ENCODE data around the gene GUCA2A.

The GUCA2A gene

DNA sequence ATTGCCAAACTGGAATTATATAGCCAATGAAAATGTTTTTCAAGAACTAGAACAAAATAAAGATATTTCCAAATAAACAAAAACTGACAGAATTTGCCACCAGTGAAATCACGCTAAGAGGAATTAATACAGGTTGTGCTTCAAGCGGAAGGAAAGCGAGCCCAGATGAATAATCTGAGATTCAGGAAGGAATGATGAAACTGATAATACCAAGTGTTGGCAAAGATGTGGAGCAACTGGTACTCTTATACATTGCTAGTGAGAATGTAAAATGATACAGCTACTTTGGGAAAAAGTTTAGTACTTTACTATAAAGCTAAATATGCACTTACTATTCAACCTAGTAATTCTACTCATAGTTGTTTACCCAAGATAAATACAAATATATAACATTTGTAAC is 42.1 kb downstream of the GUCA2A start:
- Histone ChIP-seq H3K9ac (ENCODE audit: low read length) (no peak overlapping the region), H3K4me3 (ENCODE audit: low read depth in 1 of 2, low read length in 2 of 2) (no peak overlapping the region), H3K27me3 (ENCODE audit: control insufficient read depth in 1 of 2, insufficient read depth in 2 of 2, low read length in 2 of 2) (no peaks in the 10 kb centered on the region), H3K9me3 (ENCODE audit: low read length) (no peaks in the 10 kb centered on the region), H3K4me1 (ENCODE audit: insufficient read depth, low read length) (no peaks in the 10 kb centered on the region), H3K27ac (ENCODE audit: low read depth, low read length) (no peak overlapping the region), H3K36me3 (ENCODE audit: insufficient read depth, low read length) (no peaks in the 10 kb centered on the region)

GRCh38 chr1:42118125-42118524 is 46.4 kb downstream of the GUCA2A start:
- H3K9ac ChIP-seq (ENCODE audit: low read length): no peak overlapping the region
- no peaks in the 10 kb centered on the region for H3K9me3 ChIP-seq (ENCODE audit: low read length)
- no peak overlapping the region for H3K4me3 ChIP-seq (ENCODE audit: low read depth in 1 of 2, low read length in 2 of 2)
- H3K36me3 ChIP-seq (ENCODE audit: insufficient read depth, low read length): no peaks in the 10 kb centered on the region
- H3K4me1 ChIP-seq (ENCODE audit: insufficient read depth, low read length): no peaks in the 10 kb centered on the region
- no peak overlapping the region for H3K27ac ChIP-seq (ENCODE audit: low read depth, low read length)
- no peaks in the 10 kb centered on the region for H3K27me3 ChIP-seq (ENCODE audit: control insufficient read depth in 1 of 2, insufficient read depth in 2 of 2, low read length in 2 of 2)

GRCh38 chr1:42117214-42117613 is 47.3 kb downstream of the GUCA2A start:
- Histone ChIP-seq H3K27me3 (ENCODE audit: control insufficient read depth in 1 of 2, insufficient read depth in 2 of 2, low read length in 2 of 2) (no peaks in the 10 kb centered on the region), H3K4me3 (ENCODE audit: low read depth in 1 of 2, low read length in 2 of 2) (no peak overlapping the region)

DNA sequence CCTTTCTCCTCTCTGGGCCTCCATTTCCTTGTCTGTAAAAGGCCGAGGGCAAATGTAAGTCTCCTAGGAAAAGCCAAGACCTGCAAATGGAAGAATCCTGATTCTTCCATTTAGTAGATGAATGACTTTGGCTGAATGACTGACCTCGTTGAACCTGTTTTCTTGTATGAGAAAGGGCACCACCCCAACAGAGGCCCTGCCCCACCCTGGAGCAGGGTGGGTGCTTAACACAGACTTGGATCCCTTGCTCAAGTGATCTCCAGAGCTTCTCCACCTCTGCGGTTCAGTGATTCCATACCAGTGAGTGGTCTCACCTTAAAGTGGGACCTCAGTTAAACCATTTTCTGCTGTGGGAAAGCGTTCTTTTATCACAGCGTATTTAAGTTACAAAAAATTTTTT is 50.3 kb downstream of the GUCA2A start:
- no peaks in the 10 kb centered on the region for H3K27me3 ChIP-seq (ENCODE audit: control insufficient read depth in 1 of 2, insufficient read depth in 2 of 2, low read length in 2 of 2)
- H3K9ac ChIP-seq (ENCODE audit: low read length): no peak overlapping the region
- H3K9me3 ChIP-seq (ENCODE audit: low read length): no peaks in the 10 kb centered on the region
- H3K36me3 ChIP-seq (ENCODE audit: insufficient read depth, low read length): no peaks in the 10 kb centered on the region
- H3K27ac ChIP-seq (ENCODE audit: low read depth, low read length): no peak overlapping the region
- H3K4me3 ChIP-seq (ENCODE audit: low read depth in 1 of 2, low read length in 2 of 2): no peak overlapping the region
- H3K4me1 ChIP-seq (ENCODE audit: insufficient read depth, low read length): no peaks in the 10 kb centered on the region

More at GRCh38 chr1:42117214-42117613, 47.3 kb downstream of the GUCA2A start:
- Histone ChIP-seq H3K27ac (ENCODE audit: low read depth, low read length) (no peak overlapping the region), H3K4me1 (ENCODE audit: insufficient read depth, low read length) (no peaks in the 10 kb centered on the region), H3K9ac (ENCODE audit: low read length) (no peak overlapping the region), H3K9me3 (ENCODE audit: low read length) (no peaks in the 10 kb centered on the region), H3K36me3 (ENCODE audit: insufficient read depth, low read length) (no peaks in the 10 kb centered on the region)
